GM21360 (cell line): Measurements from ENCODE around the gene MIER1.

Experiments
- ATAC-seq: cut with Tn5 transposase; IDR thresholded peaks from one replicate; pipeline ENCODE4 v1.9.1; 2021; ENCODE audit warnings: mild to moderate bottlenecking, moderate library complexity; ENCODE audit not compliant: unreplicated experiment

The MIER1 gene

GRCh38 chr1:66996018-66996682 lies 71.4 kb downstream of the MIER1 start:
- ATAC-seq: peak; percentile 76

GRCh38 chr1:66998972-66999371 lies 74.2 kb downstream of the MIER1 start:
- no peak for ATAC-seq

GRCh38 chr1:66999640-67000400 lies 75.0 kb downstream of the MIER1 start:
- ATAC-seq: no peak

- no peak for ATAC-seq
These were observed 77.1 kb downstream of the MIER1 start for GRCh38 chr1:67001682-67002425.

- ATAC-seq: no peak
These were observed 79.4 kb downstream of the MIER1 start for GRCh38 chr1:67004176-67004575.

GRCh38 chr1:67005068-67005467 lies 80.3 kb downstream of the MIER1 start:
- no peak for ATAC-seq

GRCh38 chr1:67009792-67010191 lies 85.0 kb downstream of the MIER1 start:
- ATAC-seq: no peak

- no peak for ATAC-seq
These were observed 88.8 kb downstream of the MIER1 start for GRCh38 chr1:67013573-67013972.

GRCh38 chr1:67018574-67018973 lies 93.8 kb downstream of the MIER1 start:
- no peak for ATAC-seq

GRCh38 chr1:67019121-67019520 lies 94.3 kb downstream of the MIER1 start:
- no peak for ATAC-seq

- ATAC-seq: no peak
These were observed 94.9 kb downstream of the MIER1 start for GRCh38 chr1:67019600-67020136.

- ATAC-seq: no peak
These were observed 95.5 kb downstream of the MIER1 start for GRCh38 chr1:67020304-67020703.

GRCh38 chr1:67020765-67021164 lies 96.0 kb downstream of the MIER1 start:
- ATAC-seq: no peak

- ATAC-seq: no peak
These were observed 104.7 kb downstream of the MIER1 start for GRCh38 chr1:67029472-67029871.

GRCh38 chr1:67031121-67031858 lies 106.5 kb downstream of the MIER1 start:
- no peak for ATAC-seq

GRCh38 chr1:67031859-67032247 lies 107.1 kb downstream of the MIER1 start:
- ATAC-seq: no peak
